ENCODE results near the gene ZDHHC1. TPM values are rescaled to one million over a fixed set of nuclear protein-coding genes. Genes with fewer than 3 reads are reported as not detected.

The ZDHHC1 gene
- total RNA-seq, 8 experiments from 2014 or later, result 3.4 to 14.6 (median 4.6) TPM

Other genes with a start within 250 kb of the ZDHHC1 start
- 10 to 100 TPM in 7 of 8 experiments, 1 to 10 TPM in 1; 7.3 to 28.0 (median 15.3) TPM for gene NOL3, start 245.9 kb downstream of the ZDHHC1 start, total RNA-seq
- gene MATCAP1, start 232.5 kb downstream of the ZDHHC1 start, total RNA-seq, result 10 to 100 TPM; 13.9 to 93.4 (median 55.0) TPM
- 1 to 10 TPM in 4 of 8 experiments, under 1 TPM in 4; 0.29 to 3.6 (median 0.98) TPM for gene EXOC3L1, start 226.3 kb downstream of the ZDHHC1 start, total RNA-seq
- gene E2F4, start 224.3 kb downstream of the ZDHHC1 start, total RNA-seq, result 10 to 100 TPM; 27.7 to 83.7 (median 48.5) TPM
- 1 to 10 TPM in 5 of 8 experiments, under 1 TPM in 3; 0.43 to 2.8 (median 1.2) TPM for gene ELMO3, start 217.3 kb downstream of the ZDHHC1 start, total RNA-seq
- gene TMEM208, start 189.3 kb downstream of the ZDHHC1 start, total RNA-seq, result 10 to 100 TPM; 39.4 to 83.1 (median 58.0) TPM
- gene FHOD1, start 169.0 kb downstream of the ZDHHC1 start, total RNA-seq, result 10 to 100 TPM in 7 of 8 experiments, 1 to 10 TPM in 1; 5.5 to 26.8 (median 12.1) TPM
- 1 to 10 TPM in 7 of 8 experiments, under 1 TPM in 1; 0.92 to 2.4 (median 1.4) TPM for gene SLC9A5, start 167.5 kb downstream of the ZDHHC1 start, total RNA-seq
- 10 to 100 TPM in 2 of 8 experiments, 1 to 10 TPM in 6; 1.4 to 39.0 (median 5.6) TPM for gene PLEKHG4, start 136.9 kb downstream of the ZDHHC1 start, total RNA-seq
- gene KCTD19, start 89.7 kb downstream of the ZDHHC1 start, total RNA-seq, result 1 to 10 TPM in 3 of 8 experiments, under 1 TPM in 5; 0.15 to 1.8 (median 0.90) TPM
- gene LRRC36, start 89.7 kb downstream of the ZDHHC1 start, total RNA-seq, result 1 to 10 TPM in 2 of 8 experiments, under 1 TPM in 2, not detected in 4; 0.43 to 1.5 (median 1.0) TPM
- 100 to 1,000 TPM in 1 of 8 experiments, 10 to 100 TPM in 4, 1 to 10 TPM in 2, under 1 TPM in 1; 0.85 to 247 (median 33.2) TPM for gene TPPP3, start 23.0 kb downstream of the ZDHHC1 start, total RNA-seq
- 10 to 100 TPM in 4 of 8 experiments, 1 to 10 TPM in 3, under 1 TPM in 1; 0.64 to 17.4 (median 6.8) TPM for gene HSD11B2, start 14.6 kb upstream of the ZDHHC1 start, total RNA-seq
- gene ATP6V0D1, start 64.7 kb upstream of the ZDHHC1 start, total RNA-seq, result 100 to 1,000 TPM in 2 of 8 experiments, 10 to 100 TPM in 6; 56.6 to 139 (median 69.4) TPM
- gene AGRP, start 67.1 kb upstream of the ZDHHC1 start, total RNA-seq, result under 1 TPM in 3 of 8 experiments, not detected in 5; 0.27 to 0.81 (median 0.66) TPM
- 10 to 100 TPM; 11.2 to 35.5 (median 19.4) TPM for gene RIPOR1, start 112.4 kb upstream of the ZDHHC1 start, total RNA-seq
- gene CTCF, start 146.0 kb upstream of the ZDHHC1 start, total RNA-seq, result 10 to 100 TPM; 19.6 to 47.6 (median 31.2) TPM
- 1 to 10 TPM in 6 of 8 experiments, under 1 TPM in 2; 0.66 to 6.9 (median 2.9) TPM for gene CARMIL2, start 228.7 kb upstream of the ZDHHC1 start, total RNA-seq
- gene ACD, start 243.8 kb upstream of the ZDHHC1 start, total RNA-seq, result 10 to 100 TPM in 7 of 8 experiments, 1 to 10 TPM in 1; 7.1 to 31.2 (median 20.4) TPM
- gene PARD6A, start 244.5 kb upstream of the ZDHHC1 start, total RNA-seq, result 10 to 100 TPM in 4 of 8 experiments, 1 to 10 TPM in 3, not detected in 1; 2.5 to 14.2 (median 12.4) TPM